IMR-90 (cell line): Measurements from ENCODE around the gene MLYCD. TPM values are rescaled to one million over a fixed set of nuclear protein-coding genes. Genes with fewer than 3 reads are reported as not detected.

Experiments
- ATAC-seq: fragments of 200-7000 bp; cut with Tn5 transposase; 2 replicates; pipeline ENCODE4 v1.9.1; 2020; ENCODE audit warnings: low read depth, mild to moderate bottlenecking, moderate library complexity
- BruUV-seq: library from RNA; stranded (reverse); fragments of 400-500 nt; replicated peaks from 2 replicates; lab custom pipeline; 2021; lab: Mats Ljungman, UMichigan
- CTCF ChIA-PET: fragments of 300-600 bp; formaldehyde crosslinking; extraction: SDS; loops from one replicate; lab custom pipeline; 2021; ENCODE audit warnings: antibody characterized with exemption; lab: Yijun Ruan, JAX
- POLR2A ChIA-PET: fragments of 300-600 bp; sonication (Branson Sonifier 250); formaldehyde crosslinking; loops from one replicate; lab custom pipeline; 2022; ENCODE audit warnings: antibody characterized with exemption; ENCODE audit not compliant: unreplicated experiment; lab: Charles Lee
- DNase-seq: peaks from one replicate; pipeline ENCODE4 v3.0.0; 2013
- H2AFZ ChIP-seq: replicated peaks from 2 replicates; pipeline ENCODE3; 2013; ENCODE audit warnings: low read length, mild to moderate bottlenecking; ENCODE audit not compliant: poor library complexity
- H2AK5ac ChIP-seq: 2 replicates; pipeline ENCODE4 v1.6.1; 2013; ENCODE audit warnings: low read depth, low read length, inconsistent platforms
- H2AK9ac ChIP-seq: replicated peaks from 2 replicates; pipeline ENCODE3; 2013; ENCODE audit warnings: mild to moderate bottlenecking, low read depth, low read length, moderate library complexity; ENCODE audit not compliant: poor library complexity
- H2BK120ac ChIP-seq: 2 replicates; pipeline ENCODE4 v1.6.1; 2013; ENCODE audit warnings: low read depth, low read length, inconsistent platforms
- H2BK15ac ChIP-seq: 3 replicates; pipeline ENCODE4 v1.6.1; 2013; ENCODE audit warnings: low read depth, low read length, inconsistent platforms
- H2BK20ac ChIP-seq: 2 replicates; pipeline ENCODE4 v1.6.1; 2013; ENCODE audit warnings: low read depth, mild to moderate bottlenecking, inconsistent platforms, low read length, moderate library complexity
- H2BK5ac ChIP-seq: 2 replicates; pipeline ENCODE4 v1.6.1; 2013; ENCODE audit warnings: mild to moderate bottlenecking, low read depth, low read length, inconsistent platforms; ENCODE audit not compliant: poor library complexity, severe bottlenecking
- H3K14ac ChIP-seq: replicated peaks from 2 replicates; pipeline ENCODE4 v1.6.1; 2013; ENCODE audit warnings: low read depth, low read length, inconsistent platforms
- H3K18ac ChIP-seq: 2 replicates; pipeline ENCODE4 v1.6.1; 2013; ENCODE audit warnings: low read depth, low read length, control low read depth
- H3K23ac ChIP-seq: 2 replicates; pipeline ENCODE4 v1.6.1; 2013; ENCODE audit warnings: low read depth, low read length, inconsistent platforms
- H3K27ac ChIP-seq: 2 replicates; pipeline ENCODE4 v1.5.1; 2013; ENCODE audit warnings: mild to moderate bottlenecking, control low read depth, low read length; ENCODE audit not compliant: insufficient read depth
- H3K27me3 ChIP-seq: 2 replicates; pipeline ENCODE4 v1.6.1; 2013; ENCODE audit warnings: low read length; ENCODE audit not compliant: control insufficient read depth, insufficient read depth
- H3K36me3 ChIP-seq: 2 replicates; pipeline ENCODE4 v1.6.1; 2013; ENCODE audit warnings: low read length, mixed read lengths; ENCODE audit not compliant: control insufficient read depth, insufficient read depth
- H3K4ac ChIP-seq: 2 replicates; pipeline ENCODE4 v1.6.1; 2013; ENCODE audit warnings: low read depth, low read length, inconsistent platforms
- H3K4me1 ChIP-seq: 2 replicates; pipeline ENCODE4 v1.6.1; 2013; ENCODE audit warnings: low read length, mixed read lengths; ENCODE audit not compliant: control insufficient read depth, insufficient read depth
- H3K4me2 ChIP-seq: 2 replicates; pipeline ENCODE4 v1.6.1; 2013; ENCODE audit warnings: low read depth, mild to moderate bottlenecking, control low read depth, low read length, moderate library complexity
- H3K4me3 ChIP-seq: 2 replicates; pipeline ENCODE4 v1.5.1; 2013; ENCODE audit warnings: low read depth, mild to moderate bottlenecking, control low read depth, low read length, moderate library complexity; ENCODE audit not compliant: insufficient read depth
- H3K56ac ChIP-seq: 2 replicates; pipeline ENCODE4 v1.6.1; 2013; ENCODE audit warnings: low read length, inconsistent platforms; ENCODE audit not compliant: insufficient read depth; ENCODE audit errors: extremely low read depth
- H3K79me1 ChIP-seq, 2 experiments: 2 replicates each; pipeline ENCODE4 v1.6.1; 2013; ENCODE audit warnings: low read length in 2 of 2, inconsistent platforms in 1 of 2, low read depth in 1 of 2
- H3K9ac ChIP-seq: 2 replicates; pipeline ENCODE4 v1.6.1; 2013; ENCODE audit warnings: low read depth, low read length, control low read depth
- H3K9me1 ChIP-seq: 2 replicates; pipeline ENCODE4 v1.6.1; 2013; ENCODE audit warnings: low read length, inconsistent platforms; ENCODE audit not compliant: insufficient read depth
- H3K9me3 ChIP-seq: 2 replicates; pipeline ENCODE4 v1.6.1; 2013; ENCODE audit warnings: low read length; ENCODE audit not compliant: control insufficient read depth, insufficient read depth
- H4K20me1 ChIP-seq: 2 replicates; pipeline ENCODE4 v1.6.1; 2013; ENCODE audit warnings: low read length, inconsistent platforms; ENCODE audit not compliant: insufficient read depth
- H4K5ac ChIP-seq: 2 replicates; pipeline ENCODE4 v1.6.1; 2013; ENCODE audit warnings: mild to moderate bottlenecking, low read depth, low read length, control low read depth
- H4K8ac ChIP-seq, 2 experiments: 2 replicates each; pipeline ENCODE4 v1.6.1; 2013; ENCODE audit warnings: low read depth in 2 of 2, low read length in 2 of 2, control low read depth in 1 of 2, inconsistent platforms in 1 of 2
- H4K91ac ChIP-seq: 2 replicates; pipeline ENCODE4 v1.6.1; 2013; ENCODE audit warnings: low read depth, low read length, inconsistent platforms; ENCODE audit not compliant: insufficient read depth
- BHLHE40 ChIP-seq: fragments of 150-350 bp; IDR thresholded peaks from 2 replicates; pipeline ENCODE4 v1.6.1; 2016; ENCODE audit warnings: mild to moderate bottlenecking, low read depth, low read length
- CEBPB ChIP-seq: IDR thresholded peaks from 2 replicates; pipeline ENCODE4 v1.6.1; 2012; ENCODE audit warnings: low read depth, low read length, improper control_type of control experiment
- CHD1 ChIP-seq: IDR thresholded peaks from 2 replicates; pipeline ENCODE4 v1.6.1; 2012; ENCODE audit warnings: low read depth, low read length, improper control_type of control experiment
- FOS ChIP-seq: fragments of 150-350 bp; IDR thresholded peaks from 2 replicates; pipeline ENCODE4 v1.6.1; 2016; ENCODE audit warnings: low read depth, low read length
- NFE2L2 ChIP-seq: fragments of 150-350 bp; IDR thresholded peaks from 2 replicates; pipeline ENCODE4 v1.6.1; 2016; ENCODE audit warnings: low read depth, mild to moderate bottlenecking, low read length
- POLR2A ChIP-seq: IDR thresholded peaks from 2 replicates; pipeline ENCODE4 v1.6.1; 2012; ENCODE audit warnings: mild to moderate bottlenecking, low read depth, low read length
- RAD21 ChIP-seq: IDR thresholded peaks from 2 replicates; pipeline ENCODE4 v1.6.1; 2012; ENCODE audit warnings: low read length, improper control_type of control experiment
- RFX5 ChIP-seq: IDR thresholded peaks from 2 replicates; pipeline ENCODE4 v1.8.0; 2012; ENCODE audit warnings: low read depth, mild to moderate bottlenecking, low read length, moderate library complexity
- WGBS, 2 experiments: methylation state at CpG; one replicate each; pipeline versions ENCODE4 v1.1.5 to v1.1.7; 2013; ENCODE audit warnings: missing lambda C conversion rate in 2 of 2; ENCODE audit not compliant: insufficient read length in 1 of 2; ENCODE audit errors: extremely low coverage in 2 of 2; 5-methylcytosine and 5-hydroxymethylcytosine counted together
- dilution Hi-C: fragments of 300-500 bp; cut with HindIII; formaldehyde crosslinking; loops from one replicate; pipeline ENCODE4 v1.14.3; 2018; ENCODE audit warnings: low sequenced_read_pairs; ENCODE audit not compliant: unreplicated experiment
- in situ Hi-C: fragments of 300-500 bp; cut with MboI; formaldehyde crosslinking; loops from 3 replicates; pipeline ENCODE4 v1.14.3; 2019; ENCODE audit warnings: low sequenced_read_pairs, inconsistent platforms, mixed read lengths
- intact Hi-C: fragments of 100-400 bp; cut with micrococcal nuclease; formaldehyde crosslinking; loops from 2 replicates; pipeline ENCODE4 v1.10.0; 2022
- polyA plus RNA-seq, 3 experiments: library from polyadenylated mRNA; depleted of rRNA; stranded (reverse); fragments of >200 nt; gene quantifications; 2 replicates each; pipeline ENCODE4 v1.2.3, GENCODE V29; 2012; ENCODE audit warnings: low replicate concordance in 1 of 3
- total RNA-seq: library from RNA; depleted of rRNA; stranded (reverse); fragments of >200 nt; gene quantifications from 2 replicates; pipeline ENCODE4 v1.2.3, GENCODE V29; 2012
- TF ChIP-seq, protein P1 (sequence below): fragments of 150-350 bp; IDR thresholded peaks from 2 replicates; pipeline ENCODE4 v1.6.1; 2016; ENCODE audit warnings: low read depth, mild to moderate bottlenecking, low read length, moderate library complexity, borderline replicate concordance
- TF ChIP-seq, protein P2 (sequence below): fragments of 150-350 bp; IDR thresholded peaks from 2 replicates; pipeline ENCODE4 v1.6.1; 2017; ENCODE audit warnings: mild to moderate bottlenecking, antibody characterized with exemption, low read length, low read depth

The MLYCD gene
- total and polyA plus RNA-seq, 2 of the 4 experiments (the other 2 are of a cell fraction): 1.9 to 2.7 TPM

DNA sequence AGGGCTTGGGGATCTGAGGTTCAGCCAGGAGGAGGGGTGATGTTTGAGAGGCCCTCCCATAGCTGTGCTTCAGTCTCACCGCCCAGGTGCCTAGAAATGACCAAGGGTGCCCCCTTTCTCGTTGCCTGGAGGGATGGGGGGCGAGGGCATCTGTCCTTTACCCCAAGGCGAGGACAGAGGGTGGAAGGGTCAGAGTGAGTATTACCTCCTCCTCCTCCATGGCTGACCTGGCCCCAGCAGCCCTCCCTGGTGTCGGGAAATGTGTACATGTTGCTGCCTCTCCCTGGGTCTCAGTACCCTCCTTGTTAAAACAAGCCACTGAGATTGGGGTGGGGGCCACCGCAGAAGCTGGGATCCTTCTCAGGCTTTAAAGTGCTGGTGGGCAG is 71.5 kb downstream of the MLYCD start (continued):
- TF ChIP-seq, protein P1, sequence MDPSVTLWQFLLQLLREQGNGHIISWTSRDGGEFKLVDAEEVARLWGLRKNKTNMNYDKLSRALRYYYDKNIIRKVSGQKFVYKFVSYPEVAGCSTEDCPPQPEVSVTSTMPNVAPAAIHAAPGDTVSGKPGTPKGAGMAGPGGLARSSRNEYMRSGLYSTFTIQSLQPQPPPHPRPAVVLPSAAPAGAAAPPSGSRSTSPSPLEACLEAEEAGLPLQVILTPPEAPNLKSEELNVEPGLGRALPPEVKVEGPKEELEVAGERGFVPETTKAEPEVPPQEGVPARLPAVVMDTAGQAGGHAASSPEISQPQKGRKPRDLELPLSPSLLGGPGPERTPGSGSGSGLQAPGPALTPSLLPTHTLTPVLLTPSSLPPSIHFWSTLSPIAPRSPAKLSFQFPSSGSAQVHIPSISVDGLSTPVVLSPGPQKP: no peak

DNA sequence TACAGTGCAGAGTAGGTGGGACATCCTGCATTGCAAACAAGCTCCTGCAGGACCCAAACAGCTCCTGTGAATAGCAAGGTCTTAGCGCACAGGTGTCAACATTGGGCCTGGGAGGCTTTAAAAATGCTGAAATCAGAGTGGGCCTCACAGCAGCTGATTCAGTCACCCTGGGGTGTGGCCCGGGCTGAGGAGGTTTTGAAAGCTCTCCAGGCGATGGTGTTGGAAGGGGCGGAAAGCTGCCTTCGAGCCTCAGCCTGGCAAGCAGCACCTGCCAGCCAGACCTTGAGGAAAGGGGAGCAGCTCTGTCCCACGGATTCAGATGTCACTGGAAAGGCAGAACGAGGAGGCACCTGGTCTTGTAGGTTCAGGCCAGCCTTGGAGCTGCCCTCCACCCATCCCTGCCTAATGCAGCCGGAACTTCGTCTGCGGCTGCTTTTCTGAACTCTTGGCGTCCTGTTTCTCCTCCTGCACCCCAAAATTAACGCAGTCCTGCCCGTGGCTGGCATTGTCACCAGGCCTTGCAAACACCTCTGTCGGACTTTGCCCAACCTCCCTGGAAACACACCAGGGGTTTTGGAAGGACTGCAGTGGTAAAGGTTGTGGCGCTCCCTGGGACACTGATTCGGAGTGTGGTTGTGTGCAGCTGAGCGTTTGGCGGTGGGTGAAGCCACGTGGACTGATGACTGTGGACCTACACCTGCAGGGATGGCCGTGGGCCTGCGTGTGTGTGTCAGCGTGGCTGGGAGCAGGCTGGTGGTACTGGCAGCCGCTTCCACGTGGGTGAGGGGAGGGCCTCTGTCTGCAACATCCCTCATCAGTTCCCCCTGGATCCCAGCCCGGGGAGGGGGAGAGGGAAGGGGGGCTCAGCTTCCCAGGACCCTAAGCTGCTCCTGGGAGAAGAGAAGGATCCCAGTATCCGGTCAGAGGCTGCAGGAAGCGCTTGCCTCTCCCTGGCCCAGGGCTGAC is 72.5 kb downstream of the MLYCD start:
- ChIA-PET POLR2A (no interaction called here), CTCF (interaction anchor here (1.4 kb wide), 1 partner anchor 92 kb away, joined by 5 read pairs; no protein-coding TSS in a partner anchor)
- intact Hi-C loops (no loop called here), dilution Hi-C loops (no loop called here), in situ Hi-C loops (loop anchor here (25.0 kb wide), 1 partner anchor 516 kb away; no protein-coding TSS in a partner anchor)
- no peak overlapping the region for H2BK120ac ChIP-seq
- no peak overlapping the region for H3K27ac ChIP-seq
- H2AK5ac ChIP-seq: no peak overlapping the region
- 63% methylated on average over 5 of the region's 27 CpGs; no CpG with 5 or more reads in 1 of the 2 experiments for WGBS, 2 experiments
- no peak overlapping the region for H4K5ac ChIP-seq
- no peak overlapping the region for H2AFZ ChIP-seq
- no peak overlapping the region for H3K4me2 ChIP-seq
- H2BK5ac ChIP-seq: no peak overlapping the region
- no peak overlapping the region for H3K4me3 ChIP-seq
- H4K8ac ChIP-seq: no peak overlapping the region
- H3K23ac ChIP-seq: no peak overlapping the region
- no peaks in the 10 kb centered on the region; the same call in 1 of the 2 replicates for H3K9me1 ChIP-seq
- H2BK15ac ChIP-seq: no peak overlapping the region
- no peaks in the 10 kb centered on the region for H3K4me1 ChIP-seq
- no peak overlapping the region for H4K91ac ChIP-seq
- H2AK9ac ChIP-seq: no peak overlapping the region
- H3K4ac ChIP-seq: no peak overlapping the region
- peaks cover 34% of the 10 kb centered on the region for H3K27me3 ChIP-seq
- H3K56ac ChIP-seq: no peak overlapping the region
- H3K14ac ChIP-seq: no peak overlapping the region
- BruUV-seq: no TSS peak
- no peak overlapping the region for H2BK20ac ChIP-seq
- no peak for DNase-seq
- H3K79me1 ChIP-seq: no peaks in the 10 kb centered on the region
- H3K9me3 ChIP-seq: no peaks in the 10 kb centered on the region
- no peaks in the 10 kb centered on the region; the same call in none of the 2 replicates for H4K20me1 ChIP-seq
- no peak overlapping the region for H3K9ac ChIP-seq
- no peak overlapping the region for H3K18ac ChIP-seq
- H3K36me3 ChIP-seq: no peaks in the 10 kb centered on the region
- no peak for ATAC-seq
- TF ChIP-seq NFE2L2: no peak
- no peak for TF ChIP-seq RAD21
- TF ChIP-seq, protein P1: no peak
- no peak for TF ChIP-seq CEBPB
- TF ChIP-seq CHD1: no peak
- no peak for TF ChIP-seq POLR2A
- TF ChIP-seq RFX5: no peak
- no peak for TF ChIP-seq BHLHE40
- TF ChIP-seq, protein P2, sequence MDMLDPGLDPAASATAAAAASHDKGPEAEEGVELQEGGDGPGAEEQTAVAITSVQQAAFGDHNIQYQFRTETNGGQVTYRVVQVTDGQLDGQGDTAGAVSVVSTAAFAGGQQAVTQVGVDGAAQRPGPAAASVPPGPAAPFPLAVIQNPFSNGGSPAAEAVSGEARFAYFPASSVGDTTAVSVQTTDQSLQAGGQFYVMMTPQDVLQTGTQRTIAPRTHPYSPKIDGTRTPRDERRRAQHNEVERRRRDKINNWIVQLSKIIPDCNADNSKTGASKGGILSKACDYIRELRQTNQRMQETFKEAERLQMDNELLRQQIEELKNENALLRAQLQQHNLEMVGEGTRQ: no peak
- TF ChIP-seq FOS: no peak
